Effector CD8-positive, alpha-beta T cell (primary cell): ENCODE data around the gene PDPK1.
"Not testable (repeated sequence)": the region's sequence is repeated elsewhere in the genome, so short reads cannot be mapped to it uniquely, and the experiment has no call there.

ENCODE experiments used
- DNase-seq: peaks from one replicate; lab custom pipeline; 2025; lab: John Stamatoyannopoulos, UW

PDPK1 gene

GRCh38 chr16:2540912-2541311, 3.1 kb downstream of the PDPK1 start:
- DNase-seq, result not testable (repeated sequence)

- not testable (repeated sequence) for DNase-seq
These were observed 3.6 kb downstream of the PDPK1 start for GRCh38 chr16:2541409-2541808.

- DNase-seq, result not testable (repeated sequence)
These were observed 6.0 kb downstream of the PDPK1 start for GRCh38 chr16:2543771-2544170.

DNA sequence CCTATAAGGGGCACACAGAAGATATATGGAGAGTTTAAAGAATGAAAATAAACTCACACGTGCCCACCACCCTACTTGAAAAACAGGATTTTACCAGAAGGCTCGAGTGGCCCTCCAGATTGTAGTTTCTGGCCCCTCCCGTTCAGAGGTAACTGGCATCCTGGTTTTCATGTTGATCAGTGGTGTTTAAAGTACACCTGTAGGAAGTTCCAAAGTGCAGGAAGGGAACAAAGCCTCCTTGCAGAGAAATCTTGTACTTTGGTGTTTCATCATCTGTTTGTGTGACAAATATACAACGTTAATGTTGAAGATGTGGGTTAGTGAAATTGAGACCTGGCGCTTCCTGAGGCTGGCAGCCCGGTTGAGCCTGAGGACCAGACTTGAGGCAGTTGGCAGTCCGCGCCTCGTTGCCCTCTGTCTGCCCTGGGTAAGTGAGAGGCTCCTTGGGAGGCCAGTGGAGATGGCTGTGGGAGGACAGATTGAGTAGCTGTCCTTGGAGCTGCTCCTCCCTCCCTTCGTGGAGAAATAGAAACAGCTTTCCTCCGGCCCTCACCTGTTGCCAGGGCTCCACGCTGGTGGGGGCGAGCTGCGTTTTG, 12.6 kb downstream of the PDPK1 start:
- not testable (repeated sequence) for DNase-seq

DNA sequence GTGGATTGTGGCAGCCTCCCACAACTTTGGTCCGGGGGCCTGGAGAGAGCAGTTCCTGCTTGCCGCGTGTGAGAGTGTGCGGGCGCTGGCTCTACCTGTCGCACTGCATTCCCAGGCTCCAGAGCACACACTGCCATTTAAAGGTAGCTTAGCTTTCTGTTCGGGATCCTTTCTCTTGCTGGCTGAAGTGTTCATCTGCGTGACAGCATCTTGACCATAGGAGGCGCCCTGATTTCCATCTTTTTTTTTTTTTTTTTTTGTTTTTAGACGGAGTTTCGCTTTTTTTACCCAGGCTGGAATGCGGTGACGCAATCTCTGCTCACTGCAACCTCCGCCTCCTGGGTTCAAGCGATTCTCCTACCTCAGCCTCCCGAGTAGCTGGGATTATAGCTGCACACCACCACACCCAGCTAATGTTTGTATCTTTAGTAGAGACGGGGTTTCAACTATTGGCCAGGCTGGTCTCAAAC, 13.6 kb downstream of the PDPK1 start:
- not testable (repeated sequence) for DNase-seq

GRCh38 chr16:2554709-2555425, 17.0 kb downstream of the PDPK1 start:
- DNase-seq, result not testable (repeated sequence)

- DNase-seq, result not testable (repeated sequence)
These were observed 19.3 kb downstream of the PDPK1 start for GRCh38 chr16:2557150-2557549.

DNA sequence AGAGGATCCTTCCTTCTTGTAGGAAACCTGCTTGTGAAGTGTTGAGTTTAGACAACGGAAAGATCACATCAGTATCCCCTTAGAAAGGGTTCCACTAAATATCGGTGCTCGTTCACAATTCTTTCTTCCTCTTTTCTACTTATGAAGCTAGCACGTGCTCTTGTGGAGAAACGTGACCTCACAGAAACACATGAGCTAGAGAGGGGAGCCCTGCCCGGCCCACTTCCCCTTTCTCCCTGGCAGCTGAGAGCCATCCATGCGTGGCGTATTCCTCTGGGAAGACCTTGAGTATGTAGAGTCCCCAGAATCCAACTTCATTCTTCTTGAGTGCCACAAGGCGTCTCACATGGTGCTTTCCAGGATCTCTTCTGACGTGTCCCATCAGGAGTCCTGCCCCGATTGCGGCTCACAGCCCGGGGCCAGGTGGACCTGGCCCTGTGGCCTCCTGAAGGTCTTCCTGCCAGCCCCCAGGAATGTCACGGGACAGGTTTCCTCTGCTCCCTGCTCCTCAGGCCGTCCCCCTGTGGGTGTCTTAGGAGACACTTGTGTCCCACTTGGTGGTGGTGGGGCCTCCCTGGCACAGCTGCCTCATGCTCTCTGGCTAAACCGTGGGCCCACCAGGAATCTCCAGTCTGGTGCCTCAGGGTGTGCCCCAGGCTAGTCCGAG, 22.4 kb downstream of the PDPK1 start:
- not testable (repeated sequence) for DNase-seq

GRCh38 chr16:2560798-2561133, 22.9 kb downstream of the PDPK1 start:
- DNase-seq, result not testable (repeated sequence)

DNA sequence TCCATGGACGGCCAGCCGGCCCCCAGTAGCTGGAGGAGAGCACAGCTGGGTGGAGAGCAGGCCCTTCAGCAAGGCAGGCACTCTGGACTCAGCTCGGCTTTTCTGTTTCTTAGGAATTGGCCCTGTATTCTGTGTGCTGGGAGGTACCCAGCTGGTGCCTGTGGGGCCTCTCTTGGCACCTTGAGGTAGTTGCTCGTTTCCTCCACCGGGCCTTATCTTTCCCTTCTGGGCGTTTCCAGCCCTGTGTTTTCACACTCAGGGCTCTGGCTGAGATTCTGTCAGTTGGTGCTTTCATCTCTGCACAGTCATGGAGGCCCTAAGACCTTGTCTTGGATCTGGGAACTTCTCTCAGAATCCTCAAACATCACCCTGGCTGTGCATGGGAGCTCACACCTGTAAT, 29.7 kb downstream of the PDPK1 start:
- DNase-seq, result not testable (repeated sequence)

GRCh38 chr16:2568573-2568972, 30.8 kb downstream of the PDPK1 start:
- DNase-seq, result not testable (repeated sequence)

DNA sequence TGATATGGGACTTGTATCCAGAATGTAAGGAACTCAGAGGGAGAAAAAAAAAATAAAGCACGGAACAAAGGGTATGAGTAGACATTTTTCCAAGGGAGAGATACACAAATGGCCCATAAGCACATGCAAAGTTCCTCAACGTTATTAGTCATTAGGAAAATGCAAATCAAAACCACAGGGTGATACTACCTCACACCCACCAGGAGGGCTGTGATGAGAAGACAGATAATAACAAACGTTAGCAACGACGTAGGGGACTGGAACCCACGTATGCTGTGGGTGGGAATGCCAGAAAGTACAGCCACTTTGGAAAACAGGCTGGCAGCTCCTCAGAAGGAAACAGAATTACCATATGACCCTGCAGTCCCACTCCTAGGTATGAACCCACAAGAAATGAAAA, 34.9 kb downstream of the PDPK1 start:
- not testable (repeated sequence) for DNase-seq

DNA sequence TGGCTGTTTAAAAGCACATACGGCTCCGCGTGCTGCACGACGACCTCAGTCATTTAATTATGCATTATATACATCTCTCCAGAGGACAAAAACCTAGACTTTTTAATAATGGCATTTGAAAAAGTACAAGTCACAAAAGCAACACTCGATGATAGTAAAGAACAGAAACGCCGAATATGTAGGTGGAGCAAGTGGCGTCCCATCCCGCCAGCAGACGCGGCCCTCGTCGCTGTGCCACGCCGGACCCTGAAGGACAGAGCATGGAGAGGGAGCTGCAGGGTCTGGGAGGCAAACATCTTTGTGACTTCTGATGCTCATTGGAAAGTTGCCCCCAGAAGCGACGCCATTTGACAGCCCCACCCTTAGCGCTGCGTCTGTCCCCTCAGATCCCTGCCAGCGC, 38.0 kb downstream of the PDPK1 start:
- not testable (repeated sequence) for DNase-seq

DNA sequence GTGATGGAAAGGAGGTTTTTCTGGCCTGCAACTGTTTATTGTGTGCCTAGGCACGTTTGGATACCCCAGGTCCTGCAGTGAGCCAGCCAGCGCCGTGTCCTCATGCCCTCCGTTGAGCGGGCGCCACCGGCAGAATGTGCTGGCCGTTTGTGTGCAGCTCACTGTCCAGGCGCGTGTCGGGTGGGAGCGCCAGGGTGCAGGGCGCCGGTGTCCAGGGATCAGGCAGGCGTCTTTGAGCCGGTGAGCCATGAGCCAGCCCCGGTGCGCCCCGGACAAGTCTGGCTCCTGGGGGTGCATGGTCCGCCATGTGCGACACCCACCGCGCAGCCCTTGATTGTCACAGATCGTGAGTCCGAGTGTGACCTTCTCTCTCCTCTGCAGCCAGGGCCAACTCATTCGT, 39.2 kb downstream of the PDPK1 start:
- not testable (repeated sequence) for DNase-seq

DNA sequence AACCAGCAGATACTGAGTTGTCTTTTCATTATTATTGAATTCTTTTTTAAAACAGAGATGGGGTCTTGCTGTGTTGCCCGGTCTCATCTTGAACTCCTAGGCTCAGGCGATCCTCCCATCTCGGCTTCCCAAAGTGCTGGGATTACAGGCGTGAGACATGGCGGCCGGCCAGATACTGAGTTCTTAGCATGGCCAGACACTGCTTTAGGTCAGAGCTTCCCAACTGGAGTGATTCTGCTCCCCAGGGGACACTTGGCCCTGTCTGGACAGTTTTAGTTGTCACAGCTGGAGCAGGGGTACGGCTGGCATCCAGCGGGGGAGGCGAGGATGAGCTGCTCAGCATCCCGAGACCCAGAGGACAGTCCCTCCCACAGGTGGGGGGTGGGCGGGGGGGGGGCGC, 41.1 kb downstream of the PDPK1 start:
- DNase-seq, result not testable (repeated sequence)

GRCh38 chr16:2580143-2580542, 42.3 kb downstream of the PDPK1 start:
- DNase-seq, result not testable (repeated sequence)

DNA sequence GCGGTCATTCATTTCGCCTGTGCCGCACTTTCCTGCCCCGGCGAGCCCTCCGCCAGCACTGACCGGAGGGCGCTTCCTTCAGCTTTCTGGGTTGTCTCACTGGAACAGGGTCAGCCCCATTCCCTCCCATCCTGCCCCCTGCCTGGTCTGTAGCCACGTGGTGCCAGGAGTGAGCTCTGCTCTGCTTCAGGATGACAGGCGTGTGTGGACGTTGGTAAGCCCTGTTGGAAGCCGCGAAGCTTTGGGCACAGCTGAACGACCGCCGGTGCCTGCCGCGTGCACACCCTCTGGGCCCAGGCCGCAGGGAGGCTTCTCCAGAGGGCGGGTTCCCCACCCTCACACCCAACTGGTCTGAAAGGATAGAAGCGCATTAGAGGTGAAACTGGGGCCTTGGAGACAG, 43.0 kb downstream of the PDPK1 start:
- not testable (repeated sequence) for DNase-seq

DNA sequence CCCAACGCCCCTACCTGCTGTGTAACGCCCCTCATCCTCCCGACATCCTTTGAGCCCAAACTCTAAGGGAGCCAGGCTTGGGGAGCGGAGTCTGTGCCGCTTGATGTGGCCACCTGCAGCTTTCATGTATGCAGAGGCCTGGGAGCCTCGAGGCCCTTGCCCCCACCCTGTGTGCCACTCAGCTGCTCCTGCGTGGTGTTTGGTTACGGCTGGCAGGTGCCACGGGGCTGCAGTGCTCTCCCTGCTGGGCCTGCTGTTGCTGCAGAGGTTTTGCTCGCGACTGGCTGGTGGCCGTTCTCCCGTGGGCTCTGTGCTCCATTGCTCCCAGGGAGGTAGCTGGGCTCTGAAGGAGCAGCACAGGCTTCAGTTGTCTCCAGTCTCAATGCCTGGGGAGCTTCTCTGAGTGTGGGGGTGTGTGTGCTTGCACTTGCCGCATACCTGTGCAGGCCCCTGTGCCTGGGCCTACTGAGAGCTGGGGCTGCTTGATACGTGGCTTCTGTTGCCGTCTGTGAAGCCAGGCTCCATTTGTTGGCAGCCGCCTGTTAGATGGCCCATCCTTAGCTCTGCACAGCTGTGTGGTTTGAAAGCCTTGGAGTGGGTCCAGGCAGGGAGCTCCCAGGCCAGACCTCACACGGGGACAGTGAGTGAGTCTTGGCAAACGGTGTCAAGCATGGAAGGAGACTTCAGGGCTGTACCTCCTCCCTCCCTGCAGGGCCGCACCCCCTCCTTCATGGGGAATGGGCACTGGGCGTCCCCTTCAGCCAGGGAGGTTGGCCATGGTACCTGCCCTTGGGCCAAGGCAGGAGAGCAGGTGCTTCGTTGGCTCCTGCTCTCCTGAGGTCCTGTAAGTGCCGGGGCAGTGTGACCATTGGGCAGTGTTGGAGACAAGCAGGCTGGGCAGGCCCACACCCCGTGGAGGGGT, 47.2 kb downstream of the PDPK1 start:
- no peak for DNase-seq

GRCh38 chr16:2585651-2586081, 47.8 kb downstream of the PDPK1 start:
- no peak for DNase-seq

DNA sequence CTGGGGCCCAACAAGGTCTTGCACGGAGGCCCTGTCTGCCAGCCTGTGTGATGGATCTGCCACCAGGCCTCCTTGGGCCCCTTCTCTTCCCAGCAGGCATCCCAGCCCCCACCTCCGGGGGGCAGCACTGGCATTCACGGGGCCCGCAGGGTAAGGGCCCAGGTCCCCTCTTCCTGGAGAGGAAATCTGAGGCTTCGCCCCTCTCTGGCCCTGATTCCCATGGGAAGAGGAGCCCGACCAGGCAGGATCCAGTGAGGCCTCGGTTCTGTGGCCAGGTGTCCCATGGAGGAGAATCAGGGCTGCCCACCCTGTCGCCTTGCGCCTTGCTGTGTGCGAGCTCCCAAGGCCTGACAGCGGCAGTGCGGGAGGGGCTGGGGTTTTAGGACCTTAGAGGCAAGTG, 48.4 kb downstream of the PDPK1 start:
- DNase-seq, result no peak

- DNase-seq, result no peak
These were observed 49.2 kb downstream of the PDPK1 start for GRCh38 chr16:2586901-2587480.
